ENCODE results near the gene BCAR3.

GRCh38 chr1:93537924-93538323 lies 143.7 kb downstream of the BCAR3 start:
- TF ChIP-seq, protein P1, sequence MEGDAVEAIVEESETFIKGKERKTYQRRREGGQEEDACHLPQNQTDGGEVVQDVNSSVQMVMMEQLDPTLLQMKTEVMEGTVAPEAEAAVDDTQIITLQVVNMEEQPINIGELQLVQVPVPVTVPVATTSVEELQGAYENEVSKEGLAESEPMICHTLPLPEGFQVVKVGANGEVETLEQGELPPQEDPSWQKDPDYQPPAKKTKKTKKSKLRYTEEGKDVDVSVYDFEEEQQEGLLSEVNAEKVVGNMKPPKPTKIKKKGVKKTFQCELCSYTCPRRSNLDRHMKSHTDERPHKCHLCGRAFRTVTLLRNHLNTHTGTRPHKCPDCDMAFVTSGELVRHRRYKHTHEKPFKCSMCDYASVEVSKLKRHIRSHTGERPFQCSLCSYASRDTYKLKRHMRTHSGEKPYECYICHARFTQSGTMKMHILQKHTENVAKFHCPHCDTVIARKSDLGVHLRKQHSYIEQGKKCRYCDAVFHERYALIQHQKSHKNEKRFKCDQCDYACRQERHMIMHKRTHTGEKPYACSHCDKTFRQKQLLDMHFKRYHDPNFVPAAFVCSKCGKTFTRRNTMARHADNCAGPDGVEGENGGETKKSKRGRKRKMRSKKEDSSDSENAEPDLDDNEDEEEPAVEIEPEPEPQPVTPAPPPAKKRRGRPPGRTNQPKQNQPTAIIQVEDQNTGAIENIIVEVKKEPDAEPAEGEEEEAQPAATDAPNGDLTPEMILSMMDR (IDR thresholded peaks at IDR 0.05) = no peak
- no peak for TF ChIP-seq POLR2A (IDR thresholded peaks at IDR 0.05)
